ENCODE measurements around the gene FAT1. TPM values are rescaled to one million over a fixed set of nuclear protein-coding genes. Genes with fewer than 3 reads are reported as not detected.
A peak's percentile ranks its signal among the peaks of the same experiment; 100 is the strongest.
"Not testable (repeated sequence)": the region's sequence is repeated elsewhere in the genome, so short reads cannot be mapped to it uniquely, and the experiment has no call there.

Gene FAT1
- polyA plus RNA-seq, 1 donor = 186 TPM

- Histone ChIP-seq H3K27me3 (ENCODE audit: control insufficient read depth, insufficient read depth, low read length) (no peaks in the 10 kb centered on the region), H3K4me1 (ENCODE audit: control insufficient read depth, insufficient read depth, low read length) (peaks cover 21% of the 10 kb centered on the region), H3K9me3 (ENCODE audit: control insufficient read depth, low read depth, low read length) (peaks cover 3% of the 10 kb centered on the region), H3K4me3 (ENCODE audit: low read length) (no peak overlapping the region), H3K36me3 (ENCODE audit: control insufficient read depth, insufficient read depth, low read length) (no peaks in the 10 kb centered on the region), H3K27ac (ENCODE audit: low read length) (peak overlapping the region; percentile 35)
- no CpG with 5 or more reads among the region's 4 CpGs for WGBS (ENCODE audit: insufficient coverage, low lambda C conversion rate)
- DNase-seq = no peak
These were observed 39.2 kb upstream of the FAT1 start for GRCh38 chr4:186762865-186763264.

- H3K27me3 ChIP-seq (ENCODE audit: control insufficient read depth, insufficient read depth, low read length) = no peaks in the 10 kb centered on the region
- 88% methylated on average over 1 of the region's 2 CpGs for whole genome bisulfite sequencing (ENCODE audit: insufficient coverage, low lambda C conversion rate)
- DNase-seq = peak in 1 of 2 donors; percentile 49
- H3K4me1 ChIP-seq (ENCODE audit: control insufficient read depth, insufficient read depth, low read length) = peaks cover 21% of the 10 kb centered on the region
- peak overlapping the region; percentile 35 for H3K27ac ChIP-seq (ENCODE audit: low read length)
- H3K36me3 ChIP-seq (ENCODE audit: control insufficient read depth, insufficient read depth, low read length) = no peaks in the 10 kb centered on the region
- H3K4me3 ChIP-seq (ENCODE audit: low read length) = no peak overlapping the region
- peaks cover 3% of the 10 kb centered on the region for H3K9me3 ChIP-seq (ENCODE audit: control insufficient read depth, low read depth, low read length)
These were observed 38.7 kb upstream of the FAT1 start for GRCh38 chr4:186762361-186762760.

- WGBS (ENCODE audit: insufficient coverage, low lambda C conversion rate) = no CpG with 5 or more reads among the region's 2 CpGs
- H3K36me3 ChIP-seq (ENCODE audit: control insufficient read depth, insufficient read depth, low read length); H3K27me3 ChIP-seq (ENCODE audit: control insufficient read depth, insufficient read depth, low read length); H3K4me3 ChIP-seq (ENCODE audit: low read length); H3K9me3 ChIP-seq (ENCODE audit: control insufficient read depth, low read depth, low read length); DNase-seq: not testable (repeated sequence)
- Histone ChIP-seq H3K4me1 (ENCODE audit: control insufficient read depth, insufficient read depth, low read length) (peaks cover 21% of the 10 kb centered on the region), H3K27ac (ENCODE audit: low read length) (peak overlapping the region; percentile 35)
These were observed 38.3 kb upstream of the FAT1 start for GRCh38 chr4:186761956-186762355.

- Histone ChIP-seq H3K9me3 (ENCODE audit: control insufficient read depth, low read depth, low read length) (peaks cover 3% of the 10 kb centered on the region), H3K36me3 (ENCODE audit: control insufficient read depth, insufficient read depth, low read length) (no peaks in the 10 kb centered on the region), H3K27ac (ENCODE audit: low read length) (no peak overlapping the region), H3K4me1 (ENCODE audit: control insufficient read depth, insufficient read depth, low read length) (peaks cover 15% of the 10 kb centered on the region), H3K4me3 (ENCODE audit: low read length) (no peak overlapping the region), H3K27me3 (ENCODE audit: control insufficient read depth, insufficient read depth, low read length) (no peaks in the 10 kb centered on the region)
- no CpG with 5 or more reads among the region's 3 CpGs for WGBS (ENCODE audit: insufficient coverage, low lambda C conversion rate)
- DNase-seq = no peak
These were observed 37.7 kb upstream of the FAT1 start for GRCh38 chr4:186761393-186761792.

GRCh38 chr4:186760576-186760975 lies 36.9 kb upstream of the FAT1 start:
- no peak overlapping the region for H3K27ac ChIP-seq (ENCODE audit: low read length)
- H3K4me3 ChIP-seq (ENCODE audit: low read length) = no peak overlapping the region
- H3K9me3 ChIP-seq (ENCODE audit: control insufficient read depth, low read depth, low read length) = peaks cover 3% of the 10 kb centered on the region
- peaks cover 16% of the 10 kb centered on the region for H3K4me1 ChIP-seq (ENCODE audit: control insufficient read depth, insufficient read depth, low read length)
- 100% methylated on average over 1 of the region's 6 CpGs for whole genome bisulfite sequencing (ENCODE audit: insufficient coverage, low lambda C conversion rate)
- no peak for DNase-seq
- H3K27me3 ChIP-seq (ENCODE audit: control insufficient read depth, insufficient read depth, low read length) = no peaks in the 10 kb centered on the region
- H3K36me3 ChIP-seq (ENCODE audit: control insufficient read depth, insufficient read depth, low read length) = no peaks in the 10 kb centered on the region

- no peak for DNase-seq
- H3K27ac ChIP-seq (ENCODE audit: low read length) = no peak overlapping the region
- no peaks in the 10 kb centered on the region for H3K36me3 ChIP-seq (ENCODE audit: control insufficient read depth, insufficient read depth, low read length)
- WGBS (ENCODE audit: insufficient coverage, low lambda C conversion rate) = 93% methylated on average over 3 of the region's 10 CpGs
- peaks cover 16% of the 10 kb centered on the region for H3K4me1 ChIP-seq (ENCODE audit: control insufficient read depth, insufficient read depth, low read length)
- peaks cover 3% of the 10 kb centered on the region for H3K9me3 ChIP-seq (ENCODE audit: control insufficient read depth, low read depth, low read length)
- H3K27me3 ChIP-seq (ENCODE audit: control insufficient read depth, insufficient read depth, low read length) = no peaks in the 10 kb centered on the region
- H3K4me3 ChIP-seq (ENCODE audit: low read length) = no peak overlapping the region
These were observed 36.3 kb upstream of the FAT1 start for GRCh38 chr4:186759990-186760389.

GRCh38 chr4:186758929-186759682 lies 35.5 kb upstream of the FAT1 start:
- H3K36me3 ChIP-seq (ENCODE audit: control insufficient read depth, insufficient read depth, low read length) = no peaks in the 10 kb centered on the region
- no peak overlapping the region for H3K27ac ChIP-seq (ENCODE audit: low read length)
- H3K4me1 ChIP-seq (ENCODE audit: control insufficient read depth, insufficient read depth, low read length) = peaks cover 13% of the 10 kb centered on the region
- peaks cover 3% of the 10 kb centered on the region for H3K9me3 ChIP-seq (ENCODE audit: control insufficient read depth, low read depth, low read length)
- no peaks in the 10 kb centered on the region for H3K27me3 ChIP-seq (ENCODE audit: control insufficient read depth, insufficient read depth, low read length)
- no peak for DNase-seq
- WGBS (ENCODE audit: insufficient coverage, low lambda C conversion rate) = no CpG with 5 or more reads among the region's 35 CpGs
- H3K4me3 ChIP-seq (ENCODE audit: low read length) = no peak overlapping the region

- Histone ChIP-seq H3K4me1 (ENCODE audit: control insufficient read depth, insufficient read depth, low read length) (peaks cover 13% of the 10 kb centered on the region), H3K27ac (ENCODE audit: low read length) (no peak overlapping the region), H3K27me3 (ENCODE audit: control insufficient read depth, insufficient read depth, low read length) (no peaks in the 10 kb centered on the region), H3K9me3 (ENCODE audit: control insufficient read depth, low read depth, low read length) (peaks cover 3% of the 10 kb centered on the region), H3K36me3 (ENCODE audit: control insufficient read depth, insufficient read depth, low read length) (no peaks in the 10 kb centered on the region), H3K4me3 (ENCODE audit: low read length) (no peak overlapping the region)
- 100% methylated on average over 4 of the region's 13 CpGs for WGBS (ENCODE audit: insufficient coverage, low lambda C conversion rate)
- DNase-seq = no peak
These were observed 34.2 kb upstream of the FAT1 start for GRCh38 chr4:186757696-186758355.

GRCh38 chr4:186756550-186756949 lies 32.9 kb upstream of the FAT1 start:
- not testable (repeated sequence) for H3K4me3 ChIP-seq (ENCODE audit: low read length); DNase-seq; H3K27me3 ChIP-seq (ENCODE audit: control insufficient read depth, insufficient read depth, low read length); H3K9me3 ChIP-seq (ENCODE audit: control insufficient read depth, low read depth, low read length); H3K36me3 ChIP-seq (ENCODE audit: control insufficient read depth, insufficient read depth, low read length)
- H3K4me1 ChIP-seq (ENCODE audit: control insufficient read depth, insufficient read depth, low read length) = peaks cover 13% of the 10 kb centered on the region
- no CpG with 5 or more reads among the region's 5 CpGs for WGBS (ENCODE audit: insufficient coverage, low lambda C conversion rate)
- H3K27ac ChIP-seq (ENCODE audit: low read length) = peak overlapping the region; percentile 94

GRCh38 chr4:186755550-186756519 lies 32.2 kb upstream of the FAT1 start:
- Histone ChIP-seq H3K27ac (ENCODE audit: low read length) (peak overlapping the region; percentile 94), H3K36me3 (ENCODE audit: control insufficient read depth, insufficient read depth, low read length) (no peaks in the 10 kb centered on the region), H3K27me3 (ENCODE audit: control insufficient read depth, insufficient read depth, low read length) (no peaks in the 10 kb centered on the region), H3K9me3 (ENCODE audit: control insufficient read depth, low read depth, low read length) (peaks cover 3% of the 10 kb centered on the region), H3K4me3 (ENCODE audit: low read length) (no peak overlapping the region), H3K4me1 (ENCODE audit: control insufficient read depth, insufficient read depth, low read length) (peaks cover 13% of the 10 kb centered on the region)
- WGBS (ENCODE audit: insufficient coverage, low lambda C conversion rate) = no CpG with 5 or more reads among the region's 8 CpGs
- DNase-seq = peak; percentile 75 to 93
